HG03095 (cell line): ENCODE results near the gene MROH9.

ENCODE experiments used
- ATAC-seq: cut with Tn5 transposase; IDR thresholded peaks from one replicate; pipeline ENCODE4 v1.9.1; 2021; ENCODE audit warnings: moderate library complexity; ENCODE audit not compliant: unreplicated experiment

The MROH9 gene

DNA sequence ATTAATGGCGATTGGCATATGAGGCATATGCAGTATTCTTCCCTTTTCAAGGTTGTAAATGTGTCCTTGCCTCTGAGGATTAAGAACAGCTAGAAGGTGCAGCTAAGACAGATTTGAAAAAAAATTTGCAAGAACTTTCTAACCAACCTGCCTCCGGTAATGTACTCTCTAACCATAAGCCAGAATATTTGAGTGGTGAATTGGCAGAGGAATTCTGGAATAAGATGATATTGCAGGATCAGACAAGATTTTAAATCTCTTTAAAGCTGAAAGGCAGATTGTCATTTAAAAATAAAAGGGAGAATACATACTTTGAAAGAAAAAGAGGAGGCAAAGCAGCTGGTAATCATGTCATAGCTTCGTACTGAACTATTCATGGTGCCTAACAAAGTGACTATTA, 29.2 kb downstream of the MROH9 start:
- no peak for ATAC-seq

DNA sequence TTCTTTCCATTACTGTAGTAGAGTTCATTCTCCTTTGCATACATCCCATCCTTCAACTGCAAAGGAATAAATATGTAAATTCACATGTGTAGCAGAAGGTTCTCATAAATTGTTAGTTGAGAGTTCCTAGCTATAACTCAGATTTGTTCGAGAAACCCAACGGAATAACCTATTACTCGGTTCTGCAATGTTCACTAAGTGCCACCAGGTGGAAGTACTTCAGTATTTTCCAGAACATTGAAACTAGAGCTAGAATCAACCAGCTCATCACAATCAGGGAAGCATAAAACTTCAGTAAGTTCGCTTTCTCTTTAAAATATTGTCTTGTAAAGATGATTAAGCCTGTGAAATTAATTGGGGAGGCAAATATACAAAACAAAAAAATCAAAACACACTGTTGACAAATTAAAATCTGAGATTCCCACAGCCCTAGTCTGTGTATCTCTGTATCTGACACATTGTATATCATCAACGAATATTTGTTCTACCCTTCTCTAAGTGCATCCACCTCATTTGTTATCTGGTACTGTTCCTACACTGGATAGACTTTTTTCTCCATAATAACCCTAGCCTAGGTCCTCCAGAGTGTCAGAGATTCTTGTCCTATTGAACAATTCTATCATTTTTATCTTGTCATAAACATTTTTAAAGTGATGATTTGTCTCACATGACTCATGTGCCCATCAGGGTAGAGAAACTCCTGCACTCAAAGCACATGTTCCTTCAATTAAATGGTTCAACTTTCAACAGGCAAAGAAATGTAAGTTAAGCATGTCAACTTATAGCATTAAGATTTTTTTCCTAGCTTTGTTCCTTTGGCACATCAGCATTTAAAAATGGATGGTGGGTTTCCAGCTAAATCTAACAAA, 31.9 kb downstream of the MROH9 start:
- ATAC-seq: peak; percentile 73

DNA sequence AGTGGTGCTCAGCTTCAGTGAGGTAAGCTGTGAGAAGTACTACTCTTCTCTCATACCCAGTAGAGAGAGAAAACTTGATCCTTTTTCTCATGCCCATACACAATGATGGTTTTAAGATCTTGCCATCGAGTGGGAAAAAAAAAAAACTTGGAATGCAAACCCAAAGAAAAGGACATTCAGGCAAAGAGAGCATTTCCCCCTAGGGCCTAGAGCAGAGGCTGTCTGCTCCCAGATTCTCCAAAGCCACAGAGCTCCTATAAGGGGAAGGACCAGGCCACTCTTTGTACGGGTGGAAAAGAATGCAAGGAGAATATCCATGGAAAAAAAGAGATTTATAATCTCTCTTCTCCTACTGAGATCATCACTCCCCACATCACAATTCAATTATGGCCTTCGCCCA, 34.9 kb downstream of the MROH9 start:
- no peak for ATAC-seq

DNA sequence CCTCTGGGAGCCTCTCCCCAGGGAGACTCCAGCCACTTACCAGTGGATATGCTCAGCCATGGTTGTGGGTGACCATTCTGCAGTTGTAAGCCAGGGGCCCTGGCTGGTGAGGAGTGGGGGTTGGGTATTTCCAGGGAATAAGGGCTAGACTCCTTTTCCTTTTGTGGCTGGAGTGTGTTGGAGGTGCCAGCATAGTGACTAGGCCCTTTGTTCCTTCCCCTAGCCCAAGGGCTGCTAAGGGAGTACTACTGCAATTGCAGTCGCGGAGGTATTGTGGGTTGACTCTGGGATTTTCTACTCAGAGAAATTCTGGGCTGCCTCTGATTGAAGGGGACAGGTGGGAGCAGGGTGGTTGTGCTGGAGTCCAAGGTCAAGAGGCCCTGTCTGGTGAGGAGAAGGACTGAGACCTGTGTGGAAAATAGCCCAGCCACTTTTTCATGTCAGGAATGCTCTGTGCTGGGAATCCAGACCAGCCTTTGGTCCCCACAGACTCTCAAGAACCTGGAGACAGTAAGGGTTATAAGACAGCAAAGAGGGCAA, 43.1 kb downstream of the MROH9 start:
- ATAC-seq: no peak

DNA sequence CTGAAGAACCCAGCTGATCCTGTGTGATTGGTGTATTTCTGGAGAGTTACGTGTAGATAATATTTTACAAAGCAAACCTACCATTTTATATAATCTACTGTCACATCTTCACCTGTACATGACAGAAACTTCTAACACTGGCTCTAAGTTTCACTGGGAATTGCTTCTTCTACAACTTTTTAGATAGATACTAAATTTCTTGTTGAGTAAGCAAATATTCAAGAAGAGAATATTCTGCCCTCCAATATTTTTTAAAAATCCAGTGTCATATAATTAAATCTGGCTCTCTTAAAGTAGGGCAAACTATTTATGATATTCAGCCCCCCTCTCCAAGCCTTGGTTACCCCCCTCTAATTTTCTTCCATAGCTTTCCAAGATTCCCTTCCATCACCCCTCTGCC, 50.1 kb downstream of the MROH9 start:
- ATAC-seq: no peak

DNA sequence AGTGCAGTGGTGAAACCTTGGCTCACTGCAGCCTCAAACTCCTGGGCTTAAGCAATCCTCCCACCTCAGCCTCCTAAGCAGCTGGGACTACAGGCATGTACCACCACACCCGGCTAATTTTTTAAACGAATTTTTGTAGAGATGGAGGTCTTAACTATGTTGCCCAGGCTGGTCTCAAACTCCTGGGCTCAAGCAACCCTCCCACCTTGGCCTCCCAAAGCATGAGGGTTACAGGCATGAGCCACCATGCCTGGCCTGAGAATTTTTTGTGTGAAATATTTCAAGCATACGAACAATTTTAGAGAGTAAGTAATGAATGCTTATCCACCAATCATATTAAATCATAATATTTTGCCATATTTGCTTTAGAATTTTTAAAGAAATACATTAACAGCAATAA, 51.6 kb downstream of the MROH9 start:
- ATAC-seq: no peak

DNA sequence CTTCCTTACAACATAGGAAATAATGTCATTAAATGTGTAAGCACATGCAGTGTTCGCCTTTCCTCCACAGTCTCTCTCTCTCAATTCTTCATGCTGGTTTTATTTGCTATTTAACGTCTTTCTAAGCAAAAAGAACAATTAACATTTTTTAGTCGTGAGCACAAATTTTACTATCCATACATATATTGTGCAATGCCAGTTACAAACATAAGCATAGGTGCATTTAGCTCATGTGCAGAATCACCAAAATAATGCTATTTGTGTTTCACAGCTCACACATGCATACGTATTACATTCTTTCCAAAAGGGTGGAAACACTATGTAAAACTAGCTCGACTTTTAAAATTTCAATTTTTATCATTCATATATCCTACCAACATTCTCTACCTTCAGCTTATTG, 52.1 kb downstream of the MROH9 start:
- no peak for ATAC-seq

DNA sequence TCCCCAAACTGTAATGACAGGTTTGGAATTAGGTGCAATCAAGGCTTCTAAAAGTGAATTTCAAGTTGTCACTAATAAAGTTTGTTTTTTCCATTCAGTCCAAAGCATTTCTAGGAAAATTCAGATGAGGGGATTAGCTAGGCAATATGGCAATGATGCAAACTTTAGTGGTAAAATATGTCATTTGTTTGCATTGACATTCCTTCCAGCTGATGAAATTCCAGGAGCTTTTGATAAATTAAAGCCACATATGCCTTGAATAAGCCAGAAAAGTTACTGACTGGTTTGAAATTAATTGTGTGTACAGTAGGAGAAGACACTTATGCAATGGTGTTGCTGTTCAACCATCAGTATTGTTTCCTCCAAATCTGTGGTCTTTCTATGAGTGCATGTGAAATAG, 57.8 kb downstream of the MROH9 start:
- no peak for ATAC-seq

DNA sequence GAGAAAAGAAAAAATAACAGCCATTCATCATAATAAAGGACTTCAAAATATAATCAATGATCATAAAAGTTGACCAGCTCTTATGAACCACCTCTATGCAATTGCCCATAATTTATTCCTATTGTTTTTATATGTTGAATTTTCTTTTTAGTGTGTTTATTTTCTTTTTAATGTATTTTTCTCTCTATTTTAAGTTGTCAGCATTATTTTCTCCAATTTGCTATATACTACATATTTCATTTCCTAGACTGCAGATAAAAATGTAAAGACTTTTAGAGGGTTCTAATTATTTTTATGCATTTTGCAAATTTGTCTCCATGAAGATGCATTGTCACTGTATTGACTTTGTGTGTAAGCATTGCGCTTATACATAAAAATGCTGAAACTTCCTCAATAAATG, 58.4 kb downstream of the MROH9 start:
- ATAC-seq: no peak

DNA sequence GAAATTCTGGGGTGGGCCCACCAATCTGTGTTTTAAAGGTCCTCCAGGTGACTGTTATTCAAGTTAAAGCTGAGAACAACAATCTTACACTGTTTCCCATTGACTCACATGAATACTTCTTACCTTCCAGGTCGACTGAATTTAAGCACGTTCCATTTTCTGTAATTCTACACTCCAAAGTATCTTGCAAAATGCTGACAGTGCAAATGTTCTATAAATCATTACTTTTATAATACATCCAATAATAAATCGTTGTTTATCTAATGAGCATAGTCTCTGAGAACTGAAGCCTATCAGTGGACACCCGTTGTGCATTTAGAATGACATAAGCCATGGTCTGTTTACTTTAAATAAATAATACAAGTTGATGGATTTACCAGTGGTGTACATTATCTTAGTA, 79.5 kb downstream of the MROH9 start:
- no peak for ATAC-seq

DNA sequence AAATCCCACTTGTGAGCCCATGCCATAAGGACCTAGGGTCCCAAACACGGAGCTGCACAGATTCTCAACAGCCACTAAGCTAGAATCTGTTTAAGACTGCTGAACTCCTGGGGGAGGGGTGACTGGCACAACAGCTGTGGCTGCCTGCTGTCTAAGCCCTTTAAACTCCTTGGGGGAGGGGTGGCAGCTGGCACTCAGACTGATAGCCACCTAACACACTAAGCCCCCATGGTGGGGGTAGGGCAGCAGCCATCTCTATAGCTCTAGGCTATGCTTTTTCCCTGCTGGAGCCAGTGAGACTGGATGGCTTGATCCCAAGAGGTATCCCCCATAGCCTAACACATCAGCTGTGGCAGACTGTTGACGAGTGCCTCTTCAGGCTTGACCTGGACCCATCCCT, 82.1 kb downstream of the MROH9 start:
- no peak for ATAC-seq

DNA sequence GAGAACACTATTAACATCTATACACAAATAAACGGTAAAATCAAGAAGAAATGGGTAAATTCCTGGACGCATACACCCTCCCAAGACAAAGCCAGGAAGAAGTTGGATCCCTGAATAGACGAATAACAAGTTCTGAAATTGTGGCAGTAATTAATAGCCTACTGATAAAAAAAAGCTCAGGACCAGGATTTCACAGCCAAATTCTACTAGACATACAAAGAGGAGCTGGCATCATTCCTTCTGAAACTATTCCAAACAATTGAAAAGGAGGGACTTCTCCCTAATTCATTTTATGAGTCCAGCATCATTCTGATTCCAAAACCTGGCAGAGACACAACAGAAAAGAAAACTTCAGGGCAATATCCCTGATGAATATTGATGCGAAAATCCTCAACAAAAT, 84.6 kb downstream of the MROH9 start:
- ATAC-seq: no peak

DNA sequence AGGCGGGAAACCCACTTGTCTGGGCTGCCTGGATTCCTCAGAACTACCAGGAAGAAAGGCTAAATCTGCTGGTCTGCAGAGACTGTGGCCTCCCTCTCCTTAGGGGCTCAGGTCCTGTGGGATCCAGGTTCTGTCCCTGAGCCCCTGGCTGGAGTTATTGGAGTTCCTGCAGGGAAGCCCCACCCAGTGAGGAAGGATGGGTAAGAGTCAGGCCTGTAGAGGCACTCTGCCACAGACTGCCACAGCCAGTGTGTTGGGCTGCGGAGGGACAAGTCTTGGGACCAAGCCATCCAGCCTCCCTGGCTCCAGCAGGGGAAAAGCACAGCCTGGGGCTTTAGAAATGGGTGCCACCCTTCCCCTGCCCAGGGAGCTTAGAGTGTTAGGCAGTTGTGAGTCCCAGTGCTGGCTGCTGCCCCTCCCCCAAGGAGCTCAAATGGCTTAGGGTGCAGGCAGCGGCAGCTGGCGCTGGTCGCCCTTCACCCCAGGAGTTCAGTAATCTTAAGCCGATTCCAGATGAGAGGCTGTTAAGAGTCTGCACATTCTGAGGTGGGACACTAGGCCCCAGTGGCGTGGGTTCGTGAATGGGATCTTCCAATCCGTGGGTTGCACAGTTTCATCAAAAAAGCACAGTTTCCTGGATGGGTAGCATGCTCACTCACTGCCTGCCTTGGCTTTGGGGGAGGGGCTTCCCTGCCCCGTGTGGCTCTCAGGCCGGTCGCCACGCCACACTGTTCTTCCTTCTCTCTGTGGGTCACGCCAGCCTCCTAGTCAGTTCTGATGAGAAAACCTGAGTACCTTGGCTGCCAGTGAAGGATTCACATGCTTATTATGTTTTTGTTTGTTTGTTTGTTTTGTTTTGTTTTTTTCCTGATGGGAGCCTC, 97.7 kb downstream of the MROH9 start:
- ATAC-seq: no peak

DNA sequence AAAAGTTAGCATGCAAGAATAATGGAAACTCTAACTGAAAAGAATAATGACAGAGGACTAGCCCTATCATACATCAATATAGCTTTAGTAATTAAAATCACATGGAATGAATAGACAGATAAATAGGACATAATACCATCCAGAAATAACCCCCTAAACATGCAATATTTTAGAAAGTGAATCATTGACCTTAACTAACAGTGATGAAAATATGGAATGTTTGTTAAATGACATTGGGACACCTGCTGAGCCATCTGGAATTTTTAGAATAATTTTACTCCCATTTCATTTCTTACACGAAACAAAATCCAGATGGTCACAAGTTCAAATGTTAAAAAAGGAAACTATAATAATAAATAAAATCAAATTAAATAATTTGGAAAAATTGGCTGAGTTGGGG, 102.3 kb downstream of the MROH9 start:
- no peak for ATAC-seq

DNA sequence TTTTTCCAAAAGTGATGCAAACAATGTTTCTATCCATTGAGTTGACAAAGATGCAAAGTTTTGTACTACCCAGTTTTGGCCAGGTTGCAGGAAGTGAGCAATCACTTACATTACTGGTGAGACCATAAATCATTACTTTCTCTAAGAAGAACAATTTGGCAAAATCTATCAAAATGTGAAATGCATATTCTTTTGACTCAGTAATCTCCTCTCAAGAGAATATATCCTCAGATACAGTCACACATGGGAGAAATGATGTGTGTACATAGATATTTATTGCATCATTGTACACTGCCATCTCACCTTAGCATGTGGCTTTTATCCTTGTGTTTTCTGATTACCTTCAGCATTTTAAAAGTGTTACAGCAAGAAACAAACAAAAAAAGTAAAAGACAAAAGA, 103.0 kb downstream of the MROH9 start:
- no peak for ATAC-seq

DNA sequence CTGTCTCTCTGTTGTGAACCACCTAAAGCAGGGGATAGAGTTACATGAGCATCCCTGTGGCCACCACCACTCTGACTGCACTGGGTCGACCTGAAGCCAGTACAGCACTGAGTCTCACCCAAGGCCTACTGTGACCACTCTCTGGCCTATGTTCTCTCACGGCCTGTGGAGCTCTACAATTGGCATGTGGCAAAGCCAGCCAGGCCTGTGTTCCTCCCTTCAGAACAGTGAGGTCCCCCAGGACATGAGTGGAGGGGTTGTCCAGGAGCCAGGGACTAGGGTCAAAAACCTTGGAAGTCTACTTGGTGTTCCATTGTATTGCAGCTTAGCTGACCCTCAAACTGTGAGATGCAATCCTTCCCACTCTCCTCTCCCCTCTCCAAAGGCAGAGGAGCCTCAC, 112.7 kb downstream of the MROH9 start:
- no peak for ATAC-seq

DNA sequence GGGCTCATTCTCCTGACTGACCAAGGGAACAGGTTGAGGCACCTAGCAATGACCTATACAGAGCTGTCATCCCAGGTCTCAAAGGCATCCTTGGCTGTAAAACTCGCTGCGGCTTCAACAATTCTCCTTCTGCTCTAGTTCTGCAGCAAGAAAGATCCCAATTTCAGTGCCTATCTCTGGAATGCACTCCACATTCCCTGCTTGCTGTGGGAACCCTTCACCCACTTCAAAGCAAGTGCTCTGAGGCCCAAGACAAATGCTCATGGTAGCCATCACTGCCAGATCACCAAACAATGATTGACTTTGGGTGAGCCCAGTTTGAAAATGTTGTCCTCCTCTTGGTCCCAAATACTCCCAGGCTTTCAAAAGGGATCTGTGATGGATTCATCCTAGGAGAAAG, 117.6 kb downstream of the MROH9 start:
- no peak for ATAC-seq

DNA sequence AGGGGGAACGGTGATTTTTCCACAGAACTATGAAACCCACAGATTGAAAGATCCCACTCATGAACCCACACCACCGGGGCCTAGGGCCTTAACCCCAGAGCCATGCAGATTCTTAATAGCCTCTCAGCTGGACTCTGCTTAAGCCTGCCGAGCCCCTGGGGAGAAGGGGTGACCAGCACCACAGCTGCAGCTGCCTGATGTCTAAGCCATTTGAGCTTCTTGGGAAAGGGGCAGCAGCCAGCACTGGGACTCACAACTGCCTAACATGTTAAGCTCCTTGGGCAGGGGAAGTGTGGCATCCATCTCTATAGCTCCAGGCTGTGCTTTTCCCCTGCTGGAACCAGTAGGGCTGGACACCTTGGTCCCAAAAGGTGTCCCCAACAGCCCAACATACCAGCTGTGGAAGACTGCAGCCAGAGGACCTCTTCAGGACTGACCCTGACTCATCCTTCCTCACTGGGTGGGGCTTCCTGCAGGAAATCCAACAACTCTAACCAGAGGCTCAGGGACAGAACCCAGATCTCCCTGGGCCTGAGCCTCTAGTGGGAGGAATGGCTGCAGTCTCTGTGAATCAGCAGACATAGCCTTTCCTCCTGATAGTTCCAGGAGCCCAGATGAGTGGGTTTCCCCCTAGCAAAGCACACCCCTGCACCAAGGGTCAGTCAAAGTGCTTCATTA, 120.8 kb downstream of the MROH9 start:
- ATAC-seq: no peak

DNA sequence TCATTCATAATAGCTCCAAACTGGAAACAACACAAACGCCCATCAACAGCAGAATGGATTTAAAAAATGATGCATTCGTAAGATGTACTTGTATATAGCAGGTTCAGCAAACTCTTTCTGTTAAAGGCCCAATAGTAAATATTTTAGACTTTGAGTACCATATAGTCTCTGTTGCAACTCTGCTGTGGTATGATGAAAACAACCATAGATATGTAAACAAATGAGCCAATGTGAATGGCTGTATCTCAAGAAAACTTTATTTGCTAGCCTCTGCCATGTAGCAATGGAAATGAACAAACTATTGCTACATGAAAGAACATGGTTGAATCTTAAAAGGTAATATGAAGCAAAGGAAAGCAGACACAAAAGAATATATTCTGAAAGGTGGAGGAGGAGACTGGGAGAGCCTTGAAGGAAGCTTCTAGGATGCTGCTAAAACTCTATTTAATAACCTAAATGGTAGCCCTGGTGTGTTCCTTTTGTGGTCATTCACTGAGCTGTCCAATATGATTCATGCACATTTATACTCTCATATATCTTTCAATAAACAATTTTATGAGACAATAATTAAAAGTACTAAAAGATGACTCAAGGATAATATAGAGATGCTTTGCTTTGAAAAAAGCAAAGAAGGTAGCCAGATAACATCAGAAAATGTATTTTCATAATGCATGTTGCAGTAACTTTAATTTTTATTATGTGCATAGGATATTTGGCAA, 126.2 kb downstream of the MROH9 start:
- no peak for ATAC-seq

DNA sequence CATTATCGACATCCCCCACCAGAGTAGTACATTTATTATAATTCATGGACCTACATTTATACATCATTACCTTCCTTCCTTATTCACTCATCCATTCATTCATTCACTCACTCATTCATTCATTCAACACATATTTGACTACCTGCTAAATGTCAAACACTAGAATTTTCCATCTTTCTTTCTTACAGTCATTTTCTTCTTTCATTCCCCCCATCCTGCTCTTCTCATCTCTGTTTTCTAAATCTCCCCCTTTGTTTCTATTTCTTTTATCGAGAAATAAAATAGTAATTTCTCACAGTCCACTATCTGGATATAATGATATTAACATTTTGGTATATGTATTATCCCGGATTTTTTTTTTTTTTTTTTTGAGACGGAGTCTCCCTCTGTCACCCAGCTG, 127.6 kb downstream of the MROH9 start:
- ATAC-seq: no peak

DNA sequence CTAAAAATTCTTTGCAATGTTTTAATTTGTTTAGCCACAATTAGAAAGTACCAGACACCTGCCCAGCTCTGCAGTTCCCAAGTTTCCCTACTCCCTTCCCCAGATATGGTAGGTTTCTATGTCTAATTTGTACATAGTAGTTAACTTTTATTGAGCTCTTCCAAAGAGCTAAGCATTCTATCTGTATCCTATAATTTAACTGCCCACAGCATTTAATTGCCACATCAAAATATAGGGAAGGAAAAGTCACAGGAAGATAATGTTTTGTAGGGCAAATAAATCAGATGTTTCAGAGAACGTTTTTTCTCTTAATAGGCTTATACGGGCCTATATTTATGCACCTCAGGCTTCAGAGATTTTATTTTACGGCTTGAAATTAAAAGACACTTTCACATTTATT, 139.7 kb downstream of the MROH9 start:
- ATAC-seq: no peak
